HG03039 (cell line): ENCODE results near the gene PCNX3.
A peak's percentile ranks its signal among the peaks of the same experiment; 100 is the strongest.
"Not testable (repeated sequence)": the region's sequence is repeated elsewhere in the genome, so short reads cannot be mapped to it uniquely, and the experiment has no call there.

Experiments
- ATAC-seq: cut with Tn5 transposase; IDR thresholded peaks from one replicate; pipeline ENCODE4 v1.9.1; 2021; ENCODE audit warnings: mild to moderate bottlenecking, moderate library complexity; ENCODE audit not compliant: unreplicated experiment

PCNX3 gene

DNA sequence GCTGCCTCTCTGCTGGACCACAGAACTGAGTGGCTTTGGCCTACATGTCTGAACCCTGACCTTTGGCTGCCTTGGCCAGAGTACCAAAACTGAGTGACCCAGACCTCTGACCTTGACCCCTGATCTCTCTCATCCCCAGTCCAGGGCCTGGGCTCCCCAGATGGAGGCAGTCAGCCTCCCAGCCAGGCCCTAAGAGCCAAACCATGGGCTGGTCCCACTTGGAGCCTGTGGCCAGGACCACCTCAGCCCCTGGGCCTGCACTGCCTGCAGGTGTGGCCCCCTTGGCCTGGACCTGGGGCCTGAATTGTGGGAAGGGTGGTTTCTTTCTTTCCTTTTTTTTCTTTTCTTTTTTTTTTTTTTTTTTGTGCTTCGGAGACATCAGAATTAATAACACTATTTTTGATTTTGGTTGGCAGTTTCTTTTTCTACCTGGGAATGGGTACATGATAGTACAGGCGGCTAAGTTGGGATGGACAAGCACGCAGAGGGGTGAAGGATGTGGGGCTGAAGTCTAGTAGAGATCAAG lies 21.5 kb downstream of the PCNX3 start:
- ATAC-seq = no peak

GRCh38 chr11:65637794-65638419 lies 22.3 kb downstream of the PCNX3 start, which contains the start of gene SIPA1:
SIPA1 (plus strand) TSS chr11:65638101; CDS start chr11:65640922, 2,821 bp downstream.
- ATAC-seq = peak; percentile 40

DNA sequence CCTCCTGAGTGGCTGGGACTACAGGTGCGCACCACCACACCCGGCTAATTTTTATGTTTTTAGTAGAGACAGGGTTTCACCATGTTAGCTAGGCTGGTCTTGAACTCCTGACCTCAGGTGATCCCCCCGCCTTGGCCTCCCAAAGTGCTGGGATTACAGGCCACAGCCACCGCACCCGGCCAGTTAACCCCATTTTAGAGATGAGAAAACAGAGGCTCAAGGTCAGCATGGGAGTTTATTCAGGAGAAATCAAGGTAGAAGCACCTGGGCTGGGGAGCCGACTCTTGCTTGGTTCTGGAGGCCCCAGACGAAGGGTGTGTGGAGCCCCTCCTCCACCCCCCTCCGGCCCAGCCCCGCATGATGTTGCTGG lies 23.6 kb downstream of the PCNX3 start:
- not testable (repeated sequence) for ATAC-seq

- no peak for ATAC-seq
Observed at GRCh38 chr11:65639623-65640482, 24.3 kb downstream of the PCNX3 start.

DNA sequence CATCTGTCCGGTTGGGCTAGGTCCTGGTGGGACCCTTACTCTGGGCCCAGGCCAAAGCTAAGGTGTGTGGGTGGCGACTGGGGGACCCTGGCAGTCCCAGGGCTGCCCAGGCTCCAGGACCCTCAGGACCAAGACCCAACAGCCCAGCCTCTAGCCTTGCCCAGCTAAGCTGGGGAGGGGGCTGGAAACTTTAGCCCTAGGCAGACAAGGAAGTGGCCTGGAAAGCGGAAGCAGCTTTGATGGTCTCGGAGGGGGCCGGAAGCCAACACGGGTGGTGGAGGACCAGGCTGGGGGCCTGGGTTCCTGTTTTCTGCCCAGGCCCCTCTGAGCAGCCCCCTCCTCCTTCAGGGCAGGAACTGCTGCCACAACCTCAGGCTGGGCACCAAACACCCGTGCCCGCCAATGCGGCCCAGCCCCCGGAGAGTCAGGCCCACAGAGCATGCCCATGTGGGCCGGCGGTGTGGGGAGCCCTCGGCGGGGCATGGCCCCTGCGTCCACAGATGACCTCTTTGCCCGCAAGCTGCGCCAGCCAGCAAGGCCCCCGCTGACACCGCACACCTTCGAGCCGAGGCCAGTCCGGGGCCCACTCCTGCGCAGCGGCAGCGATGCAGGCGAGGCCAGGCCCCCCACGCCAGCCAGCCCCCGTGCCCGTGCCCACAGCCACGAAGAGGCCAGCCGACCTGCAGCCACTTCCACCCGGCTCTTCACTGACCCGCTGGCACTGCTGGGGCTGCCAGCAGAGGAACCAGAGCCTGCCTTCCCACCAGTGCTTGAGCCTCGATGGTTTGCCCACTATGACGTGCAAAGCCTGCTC lies 25.1 kb downstream of the PCNX3 start:
- ATAC-seq = no peak

DNA sequence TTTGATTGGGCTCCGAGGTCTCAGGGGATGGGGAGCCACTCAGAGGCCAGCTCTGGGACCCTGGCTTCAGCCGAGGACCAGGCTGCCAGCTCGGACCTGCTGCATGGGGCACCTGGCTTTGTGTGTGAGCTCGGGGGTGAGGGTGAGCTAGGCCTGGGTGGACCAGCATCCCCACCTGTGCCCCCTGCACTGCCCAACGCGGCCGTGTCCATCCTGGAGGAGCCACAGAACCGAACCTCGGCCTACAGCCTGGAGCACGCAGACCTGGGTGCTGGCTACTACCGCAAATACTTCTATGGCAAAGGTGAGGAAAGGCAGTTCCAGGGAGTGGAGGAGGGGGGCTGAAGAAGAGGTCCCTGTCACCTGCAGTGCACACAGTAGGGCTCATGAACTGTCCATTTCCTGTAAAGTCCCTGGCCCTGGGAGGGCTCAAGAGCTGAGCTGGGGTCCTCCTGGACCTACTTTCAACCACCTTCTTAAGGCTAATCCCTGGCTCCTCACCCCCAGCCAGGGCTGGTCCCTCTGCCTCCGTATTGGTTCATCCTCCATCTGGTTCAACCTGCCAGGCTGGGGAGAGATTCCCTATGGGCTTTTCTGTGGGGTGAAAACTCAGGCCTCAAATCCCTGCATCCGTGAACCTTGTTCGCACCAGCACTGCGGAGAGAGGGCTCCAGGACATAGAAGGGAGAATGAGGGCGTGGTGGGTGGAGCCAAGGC lies 25.9 kb downstream of the PCNX3 start:
- no peak for ATAC-seq

DNA sequence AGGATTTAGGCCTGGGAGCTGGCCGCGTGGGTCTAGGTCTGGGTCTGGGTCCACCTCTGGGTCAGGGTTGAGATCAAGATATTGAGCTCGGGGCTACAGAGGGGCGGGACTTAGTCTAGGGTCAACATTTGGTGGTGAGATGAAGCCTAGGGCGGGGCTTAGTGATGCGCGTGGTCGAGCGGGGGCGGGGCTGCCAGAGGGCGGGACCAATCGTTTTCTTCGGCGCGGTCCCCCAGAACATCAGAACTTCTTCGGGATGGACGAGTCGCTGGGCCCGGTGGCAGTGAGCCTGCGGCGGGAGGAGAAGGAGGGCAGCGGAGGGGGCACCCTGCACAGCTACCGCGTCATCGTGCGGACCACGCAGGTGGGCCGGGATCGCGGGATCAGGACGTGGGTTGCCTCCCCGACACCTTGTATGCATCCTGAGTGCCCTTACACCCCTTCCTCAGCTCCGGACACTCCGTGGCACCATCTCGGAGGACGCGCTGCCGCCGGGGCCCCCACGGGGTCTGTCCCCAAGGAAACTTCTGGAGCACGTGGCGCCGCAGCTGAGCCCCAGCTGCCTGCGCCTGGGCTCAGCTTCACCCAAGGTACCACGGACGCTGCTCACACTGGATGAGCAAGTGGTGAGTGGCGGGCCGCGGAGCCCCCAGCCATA lies 26.6 kb downstream of the PCNX3 start:
- ATAC-seq = no peak

DNA sequence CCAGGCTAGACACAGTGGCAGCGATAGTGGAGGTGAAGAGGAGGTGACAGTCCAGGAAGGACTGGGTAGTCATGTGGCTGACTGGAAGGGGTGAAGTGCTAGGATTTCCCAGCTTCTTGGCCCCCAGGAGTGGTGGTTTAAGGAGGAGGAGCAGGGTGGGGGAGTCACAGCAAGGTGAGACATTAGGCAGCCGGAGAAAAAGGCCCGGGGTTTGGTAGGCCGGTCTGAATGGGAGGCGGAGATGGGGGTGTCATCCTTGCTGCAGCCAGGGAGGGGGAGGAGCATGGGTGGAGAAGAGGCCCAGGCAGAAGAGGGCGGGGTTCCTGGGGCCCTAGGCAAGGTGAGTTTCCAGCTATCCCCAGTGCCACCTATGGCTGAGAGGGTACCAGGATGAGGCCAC lies 28.4 kb downstream of the PCNX3 start:
- ATAC-seq = no peak

GRCh38 chr11:65644837-65645236 lies 29.3 kb downstream of the PCNX3 start:
- ATAC-seq = no peak

GRCh38 chr11:65645710-65646109 lies 30.1 kb downstream of the PCNX3 start:
- ATAC-seq = no peak

DNA sequence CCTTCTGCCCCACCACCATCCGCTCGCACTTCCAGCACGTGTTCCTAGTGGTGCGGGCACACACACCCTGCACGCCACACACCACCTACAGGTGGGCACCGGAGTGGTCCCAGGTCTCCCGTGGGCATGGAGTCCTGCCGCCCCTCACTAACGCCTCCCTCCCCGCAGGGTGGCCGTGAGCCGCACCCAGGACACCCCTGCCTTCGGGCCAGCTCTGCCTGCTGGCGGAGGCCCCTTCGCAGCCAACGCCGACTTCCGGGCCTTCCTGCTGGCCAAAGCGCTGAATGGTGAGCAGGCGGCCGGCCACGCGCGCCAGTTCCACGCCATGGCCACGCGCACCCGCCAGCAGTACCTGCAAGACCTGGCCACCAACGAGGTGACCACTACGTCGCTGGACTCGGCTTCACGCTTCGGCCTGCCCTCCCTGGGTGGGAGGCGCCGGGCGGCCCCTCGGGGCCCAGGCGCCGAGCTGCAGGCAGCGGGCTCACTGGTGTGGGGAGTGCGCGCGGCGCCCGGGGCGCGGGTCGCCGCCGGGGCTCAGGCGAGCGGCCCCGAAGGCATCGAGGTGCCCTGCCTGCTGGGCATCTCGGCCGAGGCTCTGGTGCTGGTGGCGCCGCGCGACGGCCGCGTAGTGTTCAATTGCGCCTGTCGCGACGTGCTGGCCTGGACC lies 30.8 kb downstream of the PCNX3 start:
- no peak for ATAC-seq

DNA sequence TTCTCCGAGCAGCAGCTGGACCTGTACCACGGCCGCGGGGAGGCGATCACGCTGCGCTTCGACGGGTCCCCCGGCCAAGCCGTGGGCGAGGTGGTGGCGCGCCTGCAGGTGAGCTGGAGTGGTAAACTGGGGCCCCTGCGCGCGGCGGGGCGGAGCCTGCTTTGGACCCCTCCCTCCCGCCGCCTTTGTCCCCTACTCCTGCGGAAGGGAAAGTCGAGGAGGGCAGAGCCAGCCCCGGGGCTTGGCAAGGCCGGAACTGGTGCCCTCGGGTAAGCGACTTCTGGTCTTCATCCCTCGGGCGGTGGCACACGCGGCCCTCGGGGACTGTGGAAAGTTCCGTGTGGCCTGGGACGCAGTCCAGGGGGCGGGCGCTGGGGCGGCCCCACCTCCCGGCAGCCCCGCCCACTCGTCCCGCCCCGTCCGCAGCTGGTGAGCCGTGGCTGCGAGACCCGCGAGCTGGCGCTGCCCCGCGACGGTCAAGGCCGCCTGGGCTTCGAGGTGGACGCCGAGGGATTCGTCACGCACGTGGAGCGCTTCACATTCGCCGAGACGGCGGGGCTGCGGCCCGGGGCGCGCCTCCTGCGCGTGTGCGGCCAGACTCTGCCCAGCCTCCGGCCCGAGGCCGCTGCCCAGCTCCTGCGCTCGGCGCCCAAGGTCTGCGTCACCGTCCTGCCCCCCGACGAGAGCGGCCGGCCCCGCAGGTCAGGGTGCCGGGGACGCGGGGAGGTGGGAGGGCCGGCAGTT lies 31.6 kb downstream of the PCNX3 start:
- ATAC-seq = no peak

DNA sequence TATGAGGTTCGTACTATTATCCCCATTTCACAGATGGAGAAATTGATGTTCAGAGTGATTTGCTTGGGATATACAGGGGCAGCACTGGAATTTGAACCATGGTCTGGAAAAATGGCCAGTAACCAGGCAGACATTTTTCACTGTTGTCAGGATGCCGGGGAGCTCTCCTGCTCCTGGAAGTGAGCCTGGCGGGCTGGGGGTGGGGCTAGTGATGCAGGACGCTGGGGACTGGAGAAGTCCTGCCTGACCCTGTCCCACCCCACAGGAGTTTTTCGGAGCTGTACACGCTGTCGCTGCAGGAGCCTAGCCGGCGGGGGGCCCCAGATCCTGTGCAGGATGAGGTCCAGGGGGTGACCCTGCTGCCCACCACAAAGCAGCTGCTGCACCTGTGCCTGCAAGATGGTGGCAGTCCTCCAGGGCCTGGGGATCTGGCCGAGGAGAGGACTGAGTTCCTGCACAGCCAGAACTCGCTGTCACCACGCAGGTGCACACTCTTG lies 33.5 kb downstream of the PCNX3 start:
- ATAC-seq = no peak

GRCh38 chr11:65649656-65650546 lies 34.3 kb downstream of the PCNX3 start:
- ATAC-seq = no peak

GRCh38 chr11:65650547-65651338 lies 35.2 kb downstream of the PCNX3 start:
- ATAC-seq = no peak

GRCh38 chr11:65651339-65651588 lies 35.7 kb downstream of the PCNX3 start:
- no peak for ATAC-seq
